ENCODE data around the gene MT1F. TPM values are rescaled to one million over a fixed set of nuclear protein-coding genes. Genes with fewer than 3 reads are reported as not detected.
"Not testable (repeated sequence)": the region's sequence is repeated elsewhere in the genome, so short reads cannot be mapped to it uniquely, and the experiment has no call there.

Gene MT1F
- total and polyA plus RNA-seq, 2 donors (not counting 1 experiment from before 2014, with no cell fraction given), result 2.1 to 3.2 TPM

- not testable (repeated sequence) for H2AFZ ChIP-seq (ENCODE audit: low read length); H3K27me3 ChIP-seq (ENCODE audit: control insufficient read depth, insufficient read depth, low read length); H3K27ac ChIP-seq (ENCODE audit: insufficient read depth, low read length); H3K36me3 ChIP-seq (ENCODE audit: control insufficient read depth, insufficient read depth, low read length); H3K4me3 ChIP-seq (replicated peaks in 1 of 4; ENCODE audit: control extremely low read depth in 1 of 4, insufficient read depth in 1 of 4, low read depth in 3 of 4, low read length in 4 of 4); H3K9ac ChIP-seq (ENCODE audit: insufficient read depth, low read length); H3K9me3 ChIP-seq (ENCODE audit: control insufficient read depth, insufficient read depth, low read depth, low read length); H4K20me1 ChIP-seq (ENCODE audit: control insufficient read depth, extremely low read depth, insufficient read depth, low read length); DNase-seq (ENCODE audit: low read depth in 2 of 2); H3K4me2 ChIP-seq (ENCODE audit: extremely low read depth, insufficient read depth, low read length); H3K4me1 ChIP-seq (ENCODE audit: control insufficient read depth, extremely low read depth, insufficient read depth, low read length)
- peaks cover 16% of the 10 kb centered on the region for H3K79me2 ChIP-seq (ENCODE audit: control insufficient read depth, insufficient read depth, low read length)
Measured at GRCh38 chr16:56623184-56623583, 34.6 kb upstream of the MT1F start.

DNA sequence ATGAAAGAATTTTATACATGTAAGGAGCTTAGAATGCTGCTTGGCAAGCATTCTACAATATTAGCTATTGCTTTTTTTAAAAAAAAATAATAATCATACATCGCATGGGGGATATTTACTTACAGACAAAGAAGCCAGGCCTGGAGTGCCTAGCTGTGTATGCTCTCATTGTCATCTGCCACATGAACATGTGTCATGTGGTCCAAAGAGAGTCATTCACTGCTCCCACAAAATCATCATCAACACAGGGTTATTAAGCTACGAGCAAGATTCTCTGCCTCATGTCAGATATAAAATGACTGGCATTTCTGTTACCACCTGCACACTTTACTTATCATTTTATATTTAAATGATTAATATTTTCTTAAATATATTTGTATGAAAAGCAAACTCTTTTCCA lies 34.1 kb upstream of the MT1F start:
- Histone ChIP-seq H3K79me2 (ENCODE audit: control insufficient read depth, insufficient read depth, low read length) (peaks cover 16% of the 10 kb centered on the region), H3K4me3 (replicated peaks in 1 of 4; ENCODE audit: control extremely low read depth in 1 of 4, insufficient read depth in 1 of 4, low read depth in 3 of 4, low read length in 4 of 4) (no peak overlapping the region), H3K9me3 (ENCODE audit: control insufficient read depth, insufficient read depth, low read depth, low read length) (no peaks in the 10 kb centered on the region), H3K4me1 (ENCODE audit: control insufficient read depth, extremely low read depth, insufficient read depth, low read length) (peaks cover 5% of the 10 kb centered on the region), H3K27ac (ENCODE audit: insufficient read depth, low read length) (no peak overlapping the region), H2AFZ (ENCODE audit: low read length) (no peak overlapping the region), H3K36me3 (ENCODE audit: control insufficient read depth, insufficient read depth, low read length) (peaks cover 1% of the 10 kb centered on the region), H4K20me1 (ENCODE audit: control insufficient read depth, extremely low read depth, insufficient read depth, low read length) (no peaks in the 10 kb centered on the region), H3K4me2 (ENCODE audit: extremely low read depth, insufficient read depth, low read length) (no peak overlapping the region), H3K27me3 (ENCODE audit: control insufficient read depth, insufficient read depth, low read length) (no peaks in the 10 kb centered on the region), H3K9ac (ENCODE audit: insufficient read depth, low read length) (no peak overlapping the region)
- TF ChIP-seq, protein P1, sequence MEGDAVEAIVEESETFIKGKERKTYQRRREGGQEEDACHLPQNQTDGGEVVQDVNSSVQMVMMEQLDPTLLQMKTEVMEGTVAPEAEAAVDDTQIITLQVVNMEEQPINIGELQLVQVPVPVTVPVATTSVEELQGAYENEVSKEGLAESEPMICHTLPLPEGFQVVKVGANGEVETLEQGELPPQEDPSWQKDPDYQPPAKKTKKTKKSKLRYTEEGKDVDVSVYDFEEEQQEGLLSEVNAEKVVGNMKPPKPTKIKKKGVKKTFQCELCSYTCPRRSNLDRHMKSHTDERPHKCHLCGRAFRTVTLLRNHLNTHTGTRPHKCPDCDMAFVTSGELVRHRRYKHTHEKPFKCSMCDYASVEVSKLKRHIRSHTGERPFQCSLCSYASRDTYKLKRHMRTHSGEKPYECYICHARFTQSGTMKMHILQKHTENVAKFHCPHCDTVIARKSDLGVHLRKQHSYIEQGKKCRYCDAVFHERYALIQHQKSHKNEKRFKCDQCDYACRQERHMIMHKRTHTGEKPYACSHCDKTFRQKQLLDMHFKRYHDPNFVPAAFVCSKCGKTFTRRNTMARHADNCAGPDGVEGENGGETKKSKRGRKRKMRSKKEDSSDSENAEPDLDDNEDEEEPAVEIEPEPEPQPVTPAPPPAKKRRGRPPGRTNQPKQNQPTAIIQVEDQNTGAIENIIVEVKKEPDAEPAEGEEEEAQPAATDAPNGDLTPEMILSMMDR (conservative IDR thresholded peaks at IDR 0.05 in 1 of 2, IDR thresholded peaks at IDR 0.05 in 1 of 2; ENCODE audit: low read depth in 1 of 2, low read length in 2 of 2), result no peak
- no peak for TF ChIP-seq EZH2 (IDR thresholded peaks at IDR 0.05; ENCODE audit: low read length, missing control alignments)
- DNase-seq (ENCODE audit: low read depth in 2 of 2), result no peak

- H3K9me3 ChIP-seq (ENCODE audit: control insufficient read depth, insufficient read depth, low read depth, low read length), result no peaks in the 10 kb centered on the region
- H3K27me3 ChIP-seq (ENCODE audit: control insufficient read depth, insufficient read depth, low read length), result no peaks in the 10 kb centered on the region
- DNase-seq (ENCODE audit: low read depth in 2 of 2), result peak; percentile 77 to 85
- TF ChIP-seq EZH2 (IDR thresholded peaks at IDR 0.05; ENCODE audit: low read length, missing control alignments), result no peak
- TF ChIP-seq, protein P1 (conservative IDR thresholded peaks at IDR 0.05 in 1 of 2, IDR thresholded peaks at IDR 0.05 in 1 of 2; ENCODE audit: low read depth in 1 of 2, low read length in 2 of 2), result no peak
- no peaks in the 10 kb centered on the region for H4K20me1 ChIP-seq (ENCODE audit: control insufficient read depth, extremely low read depth, insufficient read depth, low read length)
- H3K27ac ChIP-seq (ENCODE audit: insufficient read depth, low read length), result peak within 1 kb of the TSS; percentile 85
- peak within 1 kb of the TSS; percentile 97 for H2AFZ ChIP-seq (ENCODE audit: low read length)
- peak within 1 kb of the TSS; percentile 37 to 81 (median 74) for H3K4me3 ChIP-seq (replicated peaks in 1 of 4; ENCODE audit: control extremely low read depth in 1 of 4, insufficient read depth in 1 of 4, low read depth in 3 of 4, low read length in 4 of 4)
- peak within 1 kb of the TSS; percentile 100 for H3K4me2 ChIP-seq (ENCODE audit: extremely low read depth, insufficient read depth, low read length)
- H3K9ac ChIP-seq (ENCODE audit: insufficient read depth, low read length), result peak within 1 kb of the TSS; percentile 71
- H3K4me1 ChIP-seq (ENCODE audit: control insufficient read depth, extremely low read depth, insufficient read depth, low read length), result peaks cover 5% of the 10 kb centered on the region
- peaks cover 1% of the 10 kb centered on the region for H3K36me3 ChIP-seq (ENCODE audit: control insufficient read depth, insufficient read depth, low read length)
- peaks cover 16% of the 10 kb centered on the region for H3K79me2 ChIP-seq (ENCODE audit: control insufficient read depth, insufficient read depth, low read length)
Measured at GRCh38 chr16:56625140-56625942, 32.4 kb upstream of the MT1F start, which contains the start of gene MT1E. Gene MT1E, plus strand, starts transcription at chr16:56625781. Its CDS starts 71 bp downstream, at chr16:56625852.

All from fibroblast of lung (primary cell).